Fibroblast of villous mesenchyme (primary cell): ENCODE data around the gene TPD52L1. TPM values are rescaled to one million over a fixed set of nuclear protein-coding genes. Genes with fewer than 3 reads are reported as not detected.

Experiments
- DNase-seq: peaks from one replicate; pipeline ENCODE4 v3.0.0-alpha.2; 2010; ENCODE audit warnings: low read depth
- H3K4me3 ChIP-seq: 2 replicates; pipeline ENCODE4 v1.5.1; 2011; ENCODE audit warnings: low read depth, mild to moderate bottlenecking, low read length
- CTCF ChIP-seq: IDR thresholded peaks from 2 replicates; pipeline ENCODE4 v1.5.1; 2012; ENCODE audit warnings: low read depth, mild to moderate bottlenecking, low read length; ENCODE audit not compliant: insufficient read depth
- total RNA-seq: library from RNA; depleted of rRNA; stranded (reverse); fragments of >200 nt; gene quantifications from 2 replicates; pipeline ENCODE4 v1.2.3, GENCODE V29; 2012

Gene TPD52L1
- total RNA-seq, 1 donor: 9.9 TPM

- no peak for TF ChIP-seq CTCF
- no peak for DNase-seq
- H3K4me3 ChIP-seq: no peak overlapping the region
These were observed 77.1 kb downstream of the TPD52L1 start for GRCh38 chr6:125230674-125231073.

GRCh38 chr6:125231133-125231532 lies 77.6 kb downstream of the TPD52L1 start:
- no peak for DNase-seq
- H3K4me3 ChIP-seq: no peak overlapping the region
- TF ChIP-seq CTCF: no peak

GRCh38 chr6:125231574-125232343 lies 78.2 kb downstream of the TPD52L1 start:
- DNase-seq: no peak
- no peak overlapping the region for H3K4me3 ChIP-seq
- TF ChIP-seq CTCF: no peak

GRCh38 chr6:125232466-125232865 lies 78.9 kb downstream of the TPD52L1 start:
- peak; percentile 20 for DNase-seq
- TF ChIP-seq CTCF: no peak
- no peak overlapping the region for H3K4me3 ChIP-seq

GRCh38 chr6:125233202-125233601 lies 79.6 kb downstream of the TPD52L1 start:
- no peak for DNase-seq
- H3K4me3 ChIP-seq: no peak overlapping the region
- TF ChIP-seq CTCF: no peak

GRCh38 chr6:125236536-125237327 lies 83.2 kb downstream of the TPD52L1 start:
- H3K4me3 ChIP-seq: no peak overlapping the region
- no peak for TF ChIP-seq CTCF
- peak; percentile 5 for DNase-seq
